Measurements from ENCODE around the gene ZNF561.

GRCh38 chr19:9641810-9642209, 20.8 kb upstream of the ZNF561 start:
- TF ChIP-seq CTCF (IDR thresholded peaks at IDR 0.05) (no peak), POLR2AphosphoS5 (IDR thresholded peaks at IDR 0.05) (no peak), EP300 (IDR thresholded peaks at IDR 0.05) (no peak)
